H1 (cell line): ENCODE data around the gene GADD45B. TPM values are rescaled to one million over a fixed set of nuclear protein-coding genes. Genes with fewer than 3 reads are reported as not detected.

ENCODE experiments used
- CBX5 ChIP-seq: fragments of 300-800, 300-1000 bp; sonication (generic); IDR thresholded peaks from 2 replicates; pipeline ENCODE4 v1.7.1; 2016; ENCODE audit warnings: antibody characterized with exemption, low read length, low read depth
- CHD7 ChIP-seq: fragments of 300-600 bp; sonication (generic); IDR thresholded peaks from 2 replicates; pipeline ENCODE4 v1.7.1; 2012; ENCODE audit warnings: low read length, moderate library complexity, mild to moderate bottlenecking, inconsistent platforms; ENCODE audit not compliant: insufficient replicate concordance
- EZH2 ChIP-seq: fragments of 200-600 bp; sonication (generic); IDR thresholded peaks from 2 replicates; pipeline ENCODE4 v1.7.1; 2012; ENCODE audit warnings: low read depth, mild to moderate bottlenecking, moderate library complexity, low read length, inconsistent platforms; ENCODE audit not compliant: severe bottlenecking
- HDAC6 ChIP-seq: IDR thresholded peaks from one replicate; pipeline ENCODE4 v1.7.1; 2012; ENCODE audit warnings: low read depth, mild to moderate bottlenecking, inconsistent platforms, low read length, moderate library complexity
- KDM4A ChIP-seq: IDR thresholded peaks from one replicate; pipeline ENCODE4 v1.7.1; 2012; ENCODE audit warnings: low read depth, mild to moderate bottlenecking, moderate library complexity, low read length, inconsistent platforms; ENCODE audit not compliant: severe bottlenecking
- NRF1 ChIP-seq: IDR thresholded peaks from 2 replicates; pipeline ENCODE4 v1.6.1; 2011; ENCODE audit warnings: mild to moderate bottlenecking, low read depth, low read length, improper control_type of control experiment
- PHF8 ChIP-seq: fragments of 200-600 bp; sonication (generic); conservative IDR thresholded peaks from 2 replicates; pipeline ENCODE4 v1.7.1; 2012; ENCODE audit warnings: low read depth, mild to moderate bottlenecking, inconsistent platforms, low read length, moderate library complexity
- SRF ChIP-seq: IDR thresholded peaks from 2 replicates; pipeline ENCODE4 v1.6.1; 2011; ENCODE audit warnings: mild to moderate bottlenecking, low read depth, low read length, moderate library complexity
- SUZ12 ChIP-seq: fragments of 200-600 bp; sonication (generic); IDR thresholded peaks from 2 replicates; pipeline ENCODE4 v1.6.1; 2012; ENCODE audit warnings: mild to moderate bottlenecking, inconsistent platforms, low read length, moderate library complexity, mixed read lengths
- TCF12 ChIP-seq: IDR thresholded peaks from 2 replicates; pipeline ENCODE4 v1.6.1; 2011; ENCODE audit warnings: low read depth, mild to moderate bottlenecking, low read length
- polyA plus RNA-seq, 7 experiments: library from polyadenylated mRNA; depleted of rRNA in 3 of 7; stranded (reverse) in 5 of 7; unstranded in 2 of 7; fragments of >200 nt in 5 of 7; fragments of 200-250 nt in 2 of 7; gene quantifications; 1 replicate in 5 of 7; 2 replicates in 1 of 7; 4 replicates in 1 of 7; pipeline versions ENCODE4 v1.2.1 to v1.2.3, GENCODE V29; 2011 to 2013; ENCODE audit warnings: missing spikeins in 2 of 7, mixed read lengths in 2 of 7
- total RNA-seq: library from RNA; stranded (reverse); fragmentation: NEBNext Ultra II Directional; extraction: Animal tissue kit (Norgen Biotek cat#: 25700); gene quantifications from 2 replicates; pipeline ENCODE4 v1.2.1, GENCODE V29; 2021

Gene GADD45B
- total and polyA plus RNA-seq, 2 of the 8 experiments (the other 6 are each of a cell fraction or from before 2014, with no cell fraction given) = 7.4 to 11.4 TPM

GRCh38 chr19:2462635-2463421, 13.1 kb upstream of the GADD45B start (continued):
- TF ChIP-seq PHF8 (0 out of 2 replicates have a peak, but pooled peaks have one; percentile 38), TCF12 (peak; percentile 92), KDM4A (peak; percentile 42), CHD7 (peak; percentile 42), EZH2 (no peak), CBX5 (no peak), SRF (peak; percentile 55; the same call in 1 of the 2 replicates), SUZ12 (no peak), NRF1 (no peak), HDAC6 (no peak)
